WERI-Rb-1 (cell line): ENCODE results near the gene TBCD.

ENCODE experiments used
- DNase-seq: peaks from one replicate; pipeline ENCODE4 v3.0.0-alpha.2; 2020
- H3K27ac ChIP-seq: fragments of 250-450 bp; sonication (Bioruptor Pico); 2 replicates; pipeline ENCODE4 v1.5.1; 2020; ENCODE audit warnings: mild to moderate bottlenecking, moderate library complexity
- H3K27me3 ChIP-seq: fragments of 250-450 bp; sonication (Bioruptor Pico); 2 replicates; pipeline ENCODE4 v1.5.1; 2021; ENCODE audit warnings: mild to moderate bottlenecking, low read depth, moderate library complexity; ENCODE audit not compliant: insufficient read depth, severe bottlenecking
- H3K36me3 ChIP-seq: fragments of 250-450 bp; sonication (Bioruptor Pico); 2 replicates; pipeline ENCODE4 v1.5.1; 2020; ENCODE audit warnings: mild to moderate bottlenecking, moderate library complexity
- H3K4me3 ChIP-seq: 2 replicates; pipeline ENCODE4 v1.5.1; 2011; ENCODE audit warnings: low read depth, mild to moderate bottlenecking, control low read depth, low read length
- H3K9me3 ChIP-seq: fragments of 250-450 bp; sonication (Bioruptor Pico); 2 replicates; pipeline ENCODE4 v1.5.1; 2021; ENCODE audit warnings: mild to moderate bottlenecking, moderate library complexity; ENCODE audit not compliant: severe bottlenecking
- CTCF ChIP-seq: IDR thresholded peaks from 2 replicates; pipeline ENCODE4 v1.5.1; 2011; ENCODE audit warnings: low read depth, mild to moderate bottlenecking, control low read depth, inconsistent platforms, low read length

TBCD gene

GRCh38 chr17:82918508-82918907 is 166.6 kb downstream of the TBCD start:
- no peak overlapping the region for H3K4me3 ChIP-seq
- H3K9me3 ChIP-seq, result no peaks in the 10 kb centered on the region
- H3K27me3 ChIP-seq, result no peaks in the 10 kb centered on the region
- peaks cover 72% of the 10 kb centered on the region for H3K36me3 ChIP-seq
- no peak for TF ChIP-seq CTCF
- no peak for DNase-seq
- H3K27ac ChIP-seq, result no peak overlapping the region

GRCh38 chr17:82920150-82920549 is 168.3 kb downstream of the TBCD start:
- Histone ChIP-seq H3K4me3 (no peak overlapping the region), H3K36me3 (peaks cover 72% of the 10 kb centered on the region), H3K9me3 (no peaks in the 10 kb centered on the region), H3K27me3 (no peaks in the 10 kb centered on the region), H3K27ac (no peak overlapping the region)
- DNase-seq, result no peak
- no peak for TF ChIP-seq CTCF

- peaks cover 72% of the 10 kb centered on the region for H3K36me3 ChIP-seq
- TF ChIP-seq CTCF, result no peak
- H3K27ac ChIP-seq, result no peak overlapping the region
- H3K4me3 ChIP-seq, result no peak overlapping the region
- H3K9me3 ChIP-seq, result no peaks in the 10 kb centered on the region
- no peak for DNase-seq
- H3K27me3 ChIP-seq, result no peaks in the 10 kb centered on the region
These were observed 168.8 kb downstream of the TBCD start for GRCh38 chr17:82920715-82921114.

GRCh38 chr17:82921426-82921825 is 169.6 kb downstream of the TBCD start:
- H3K27me3 ChIP-seq, result no peaks in the 10 kb centered on the region
- TF ChIP-seq CTCF, result no peak
- H3K4me3 ChIP-seq, result no peak overlapping the region
- no peak overlapping the region for H3K27ac ChIP-seq
- DNase-seq, result no peak
- no peaks in the 10 kb centered on the region for H3K9me3 ChIP-seq
- peaks cover 73% of the 10 kb centered on the region for H3K36me3 ChIP-seq

- no peak overlapping the region for H3K4me3 ChIP-seq
These were observed 170.8 kb downstream of the TBCD start for GRCh38 chr17:82922646-82923045.

More at GRCh38 chr17:82922646-82923045, 170.8 kb downstream of the TBCD start:
- H3K27ac ChIP-seq, result no peak overlapping the region
- no peaks in the 10 kb centered on the region for H3K27me3 ChIP-seq
- no peak for TF ChIP-seq CTCF
- peaks cover 82% of the 10 kb centered on the region for H3K36me3 ChIP-seq
- H3K9me3 ChIP-seq, result no peaks in the 10 kb centered on the region
- no peak for DNase-seq
